Dedifferentiated amniotic fluid mesenchymal stem cell (primary cell): ENCODE data around the gene TOGARAM2.
A peak's percentile ranks its signal among the peaks of the same experiment; 100 is the strongest.

Source experiments
- DNase-seq: peaks from one replicate; pipeline ENCODE4 v3.0.0-alpha.2; 2016; ENCODE audit errors: extremely low spot score

TOGARAM2 gene

DNA sequence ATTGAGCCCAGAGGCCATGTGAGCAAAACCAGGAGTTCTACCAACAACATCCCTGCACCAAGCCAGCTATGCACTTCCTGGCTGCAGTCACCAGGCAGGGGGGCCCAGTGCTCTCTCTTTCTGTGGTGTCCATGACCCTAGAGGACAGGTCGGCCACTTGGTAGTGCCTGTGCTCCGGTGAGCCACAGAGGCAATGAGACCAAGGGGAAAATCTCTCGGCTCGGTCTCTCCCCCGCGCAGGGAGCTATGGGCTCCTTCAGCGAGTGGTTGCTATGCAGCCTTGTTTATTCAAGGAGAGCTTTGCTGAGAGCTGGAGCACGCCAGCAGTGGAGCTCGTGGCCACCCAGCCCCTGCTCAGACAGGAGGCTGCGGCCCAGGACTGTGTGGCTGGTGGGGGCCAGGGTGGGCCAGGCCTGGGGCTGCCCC lies at the start of gene TOGARAM2:
TSS of gene TOGARAM2 (plus strand) at position 283 of the 426 bp plus-strand sequence. CDS start 13,537 bp downstream, outside the sequence.
- DNase-seq = no peak

DNA sequence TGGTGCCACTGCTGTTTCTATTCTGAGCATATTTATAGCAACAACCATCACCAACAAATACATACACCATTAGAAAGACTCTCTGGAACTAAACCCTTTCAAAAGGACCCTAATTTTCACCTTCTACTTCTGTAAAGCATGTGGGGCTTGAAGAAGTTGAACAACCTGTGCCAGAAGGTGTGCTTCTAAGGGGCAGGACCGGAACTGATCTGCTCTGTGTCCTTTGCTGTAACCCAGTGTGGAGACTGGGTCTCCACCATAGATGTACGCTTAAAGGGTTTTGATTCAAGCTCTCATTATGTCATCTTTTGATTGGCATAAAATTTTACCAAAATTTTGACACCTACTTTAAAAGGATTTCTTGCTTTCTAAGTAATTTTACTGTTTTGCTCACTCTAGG lies 46.3 kb upstream of the TOGARAM2 start:
- DNase-seq = no peak

DNA sequence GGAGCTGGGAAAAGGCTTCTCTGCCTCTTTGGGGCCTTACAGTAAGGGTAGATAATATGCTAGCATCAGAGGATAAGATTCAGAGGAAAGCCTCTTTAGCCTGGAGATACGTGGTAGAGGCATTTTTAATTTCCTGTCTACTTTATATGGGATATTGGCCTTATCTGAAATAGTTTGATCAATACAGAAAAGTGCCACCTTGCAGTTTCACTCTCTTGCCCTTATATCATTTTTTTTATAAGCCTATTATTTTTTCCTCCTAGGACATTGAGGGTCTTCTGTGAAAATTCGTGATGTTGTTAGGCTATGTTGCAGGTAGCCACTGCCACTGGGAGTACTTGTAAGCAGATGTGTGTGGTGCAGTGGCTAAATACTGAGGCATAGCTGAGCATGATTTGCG lies 40.1 kb upstream of the TOGARAM2 start:
- DNase-seq = no peak

DNA sequence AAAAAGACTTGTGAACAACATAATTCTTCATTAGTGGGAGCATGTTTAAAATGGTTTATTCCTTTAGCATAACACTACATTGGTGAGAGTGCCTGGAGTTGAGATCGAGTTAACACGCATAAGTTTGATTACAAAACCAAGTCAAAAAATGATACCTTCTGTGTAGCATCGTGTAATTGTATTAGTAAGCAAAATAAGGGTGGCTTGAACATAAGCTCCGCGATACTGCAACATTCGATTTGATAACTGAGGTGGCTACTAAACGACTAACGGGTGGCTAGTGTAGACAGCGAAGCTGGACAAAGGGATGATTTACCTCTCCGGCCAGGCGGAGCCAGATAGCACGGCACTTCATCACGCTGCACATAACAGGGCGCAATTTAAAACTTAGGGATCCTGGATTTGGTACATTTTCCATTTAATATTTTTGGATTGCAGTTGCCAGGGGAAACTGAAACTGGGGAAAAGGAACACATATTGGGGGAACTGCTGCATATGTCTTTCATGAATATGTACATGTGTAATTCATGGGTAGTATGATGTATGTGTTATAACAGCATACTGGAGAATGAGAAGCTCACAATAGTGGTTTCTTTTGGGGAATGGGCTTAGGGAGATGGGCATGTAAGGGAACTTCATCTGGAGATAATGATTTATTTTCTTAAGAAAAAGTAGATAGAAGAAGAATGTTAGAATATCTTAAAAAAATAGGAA lies 36.4 kb upstream of the TOGARAM2 start:
- no peak for DNase-seq

DNA sequence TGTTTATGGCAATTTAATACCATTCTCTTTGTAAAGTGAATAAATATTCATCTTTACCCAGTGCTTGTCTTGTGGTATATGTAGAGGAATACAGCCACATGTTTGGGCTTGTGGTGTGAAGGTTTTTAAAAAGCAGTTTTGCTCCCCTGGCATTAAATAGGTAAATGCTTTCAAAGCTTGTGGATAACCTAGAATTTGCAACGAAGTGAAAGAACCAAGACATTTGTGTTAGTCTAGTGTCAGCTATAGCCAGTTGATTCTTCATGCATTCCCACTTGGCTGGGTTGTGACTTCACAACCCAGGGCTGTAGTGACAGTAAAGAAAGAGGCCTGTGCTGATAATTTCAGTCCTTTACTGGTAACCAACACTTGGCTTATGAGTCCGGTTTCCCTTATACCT lies 32.9 kb upstream of the TOGARAM2 start:
- DNase-seq = no peak

DNA sequence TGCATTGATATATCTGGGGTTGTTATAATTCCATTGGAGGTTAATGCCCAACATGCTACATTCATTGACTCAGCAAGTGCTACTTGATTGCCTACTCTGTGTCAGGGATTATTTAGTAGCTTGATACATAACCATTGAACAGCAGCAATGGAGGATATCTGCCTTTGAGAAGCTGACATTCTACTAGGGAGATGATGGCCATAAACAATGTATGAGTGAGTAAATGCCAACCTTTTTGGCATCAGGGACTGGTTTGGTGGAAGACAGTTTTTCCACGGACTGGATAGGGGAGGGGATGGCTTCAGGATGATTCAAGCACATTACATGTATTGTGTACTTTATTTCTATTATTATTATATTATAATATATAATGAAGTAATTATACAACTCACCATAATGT lies 31.9 kb upstream of the TOGARAM2 start:
- no peak for DNase-seq

DNA sequence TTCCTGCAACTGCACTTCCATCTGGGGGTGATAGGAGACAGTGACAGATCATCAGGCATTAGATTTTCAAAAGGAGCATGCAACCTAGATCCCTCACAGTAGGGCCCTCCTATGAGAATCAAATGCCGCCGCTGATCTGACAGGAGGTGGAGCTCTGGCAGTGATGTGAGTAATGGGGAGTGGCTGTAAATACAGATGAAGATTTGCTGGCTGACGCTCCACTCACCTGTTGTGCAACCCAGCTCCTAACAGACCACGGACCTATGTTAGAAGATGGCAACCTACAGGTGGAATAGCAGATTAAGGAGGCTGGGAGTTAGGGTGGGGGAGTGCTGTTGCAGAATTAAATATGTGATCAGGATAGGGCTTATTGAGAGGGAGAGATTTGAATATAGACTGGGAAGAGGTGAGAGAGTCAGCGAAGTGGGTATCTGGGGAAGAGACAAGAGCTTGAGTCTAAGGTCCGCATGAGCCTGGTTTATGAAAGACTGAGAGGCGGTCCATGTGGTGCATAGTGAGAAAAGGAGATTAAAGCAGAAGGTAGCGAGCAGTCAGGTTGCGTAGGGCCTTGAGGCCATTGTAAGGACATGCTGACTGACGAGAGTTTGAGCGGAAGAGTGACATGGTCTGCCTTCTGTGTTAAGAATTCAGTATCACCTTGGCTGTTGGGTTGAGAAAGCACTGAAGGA lies 31.3 kb upstream of the TOGARAM2 start:
- DNase-seq = no peak

DNA sequence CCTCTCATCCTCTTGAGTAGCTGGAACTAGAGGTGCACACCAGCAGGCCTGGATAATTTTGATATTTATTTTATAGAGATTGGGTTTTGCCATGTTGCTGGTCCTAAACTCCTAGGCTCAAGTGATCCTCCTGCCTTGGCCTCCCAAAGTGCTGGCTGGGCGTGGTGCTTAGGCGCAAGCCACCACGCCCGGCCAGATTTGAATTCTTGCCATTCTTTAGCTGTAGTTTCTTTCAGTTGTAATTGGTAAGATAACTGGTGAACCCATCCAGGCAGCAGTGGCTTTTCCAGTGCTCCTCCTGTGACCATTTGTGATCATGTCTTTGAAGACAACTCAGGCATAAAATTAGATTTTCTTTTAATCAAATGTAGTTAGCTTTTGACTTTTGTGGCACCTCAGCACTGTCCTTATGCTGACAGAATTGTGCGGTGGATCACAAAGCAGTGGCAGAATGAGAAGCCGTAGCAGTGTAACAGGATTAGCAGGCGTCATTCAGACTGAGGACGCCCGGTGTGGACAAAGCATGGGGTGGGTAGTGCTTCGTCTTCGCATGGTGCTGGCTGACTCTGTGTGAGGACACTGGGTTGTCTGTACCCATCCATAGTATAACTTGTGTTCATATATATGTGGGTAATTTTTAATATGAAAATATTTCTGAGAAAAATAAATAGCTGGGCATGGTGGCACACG lies 30.0 kb upstream of the TOGARAM2 start:
- DNase-seq = no peak

DNA sequence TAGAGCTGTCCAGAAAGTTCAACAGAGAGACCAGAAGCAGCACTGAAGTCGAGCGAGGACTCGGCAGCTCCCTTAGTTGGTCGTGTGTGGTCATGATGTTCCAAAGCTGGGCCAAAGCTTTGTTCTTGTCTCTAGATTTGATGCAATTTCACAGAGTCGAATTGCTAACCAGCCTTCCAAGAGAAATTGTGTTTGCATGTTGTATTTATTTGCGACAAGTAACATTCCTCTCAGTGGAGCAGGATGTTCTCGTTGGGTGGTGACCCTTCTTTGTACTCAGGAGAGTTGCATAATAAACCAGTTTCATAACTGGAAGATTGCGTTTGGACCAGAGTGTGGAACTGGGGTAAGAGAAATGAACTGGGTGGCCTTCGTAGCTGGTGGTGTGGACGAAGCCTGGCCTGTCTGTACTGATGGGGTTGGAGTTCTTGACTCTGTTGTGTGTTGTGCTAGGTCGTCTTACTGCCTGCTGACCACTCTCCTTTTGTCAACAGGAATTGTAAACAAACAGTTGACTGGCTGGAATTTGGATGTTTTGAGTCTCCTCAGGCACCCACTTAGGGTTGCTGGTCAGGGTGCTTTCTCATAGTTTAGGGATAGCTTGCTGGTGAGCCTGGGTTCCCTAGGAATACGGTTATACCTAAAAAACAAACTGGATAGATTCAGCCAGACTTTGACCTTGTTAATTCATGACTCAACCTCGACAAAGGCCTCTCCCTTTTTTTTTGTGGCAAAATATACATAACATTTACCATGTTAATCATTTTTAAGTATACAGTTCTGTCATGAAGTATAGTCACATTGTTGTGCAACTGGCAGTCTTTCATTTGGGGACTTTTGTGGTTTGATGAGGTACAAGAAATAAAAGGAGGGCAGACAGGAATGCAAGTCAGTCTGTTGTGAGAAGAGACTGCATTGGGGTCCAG lies 28.9 kb upstream of the TOGARAM2 start:
- DNase-seq = no peak

DNA sequence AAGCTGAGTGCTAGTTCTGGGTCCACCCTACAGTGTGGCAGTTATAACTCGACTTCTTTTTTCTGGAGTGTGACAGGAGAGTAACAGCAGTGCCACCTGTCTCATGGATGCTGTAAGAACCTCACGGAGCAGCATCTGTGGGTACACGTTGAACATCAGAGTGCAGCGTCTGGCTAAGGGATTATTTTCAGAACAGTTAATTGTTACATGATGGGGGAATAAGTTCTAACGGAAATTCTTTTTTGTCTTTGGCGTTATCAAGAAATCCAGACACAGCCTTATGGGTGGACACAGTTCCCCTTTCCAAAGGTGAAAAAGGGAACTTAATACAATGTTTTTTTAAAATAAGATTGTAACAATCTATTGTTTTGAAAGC lies 28.3 kb upstream of the TOGARAM2 start:
- DNase-seq = no peak

DNA sequence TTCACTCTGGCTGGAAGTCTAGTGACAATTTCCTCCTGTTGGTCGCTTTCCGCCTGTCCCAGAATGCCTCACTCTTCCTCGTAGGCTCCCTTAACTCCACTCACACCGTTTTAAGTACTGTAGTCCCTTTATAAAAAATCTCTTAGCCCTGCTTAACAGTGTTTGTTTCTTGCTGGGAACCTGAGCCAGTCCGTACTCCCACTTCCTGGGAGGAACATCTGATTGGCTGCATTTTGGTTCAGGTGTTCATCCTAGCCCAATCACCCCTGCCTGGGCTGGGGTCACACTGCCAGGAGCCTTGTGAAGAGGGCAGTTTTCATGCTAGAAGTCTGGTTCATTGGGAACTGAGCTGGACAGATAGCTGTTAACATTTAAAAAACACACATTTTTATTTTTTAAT lies 25.6 kb upstream of the TOGARAM2 start:
- DNase-seq = no peak

DNA sequence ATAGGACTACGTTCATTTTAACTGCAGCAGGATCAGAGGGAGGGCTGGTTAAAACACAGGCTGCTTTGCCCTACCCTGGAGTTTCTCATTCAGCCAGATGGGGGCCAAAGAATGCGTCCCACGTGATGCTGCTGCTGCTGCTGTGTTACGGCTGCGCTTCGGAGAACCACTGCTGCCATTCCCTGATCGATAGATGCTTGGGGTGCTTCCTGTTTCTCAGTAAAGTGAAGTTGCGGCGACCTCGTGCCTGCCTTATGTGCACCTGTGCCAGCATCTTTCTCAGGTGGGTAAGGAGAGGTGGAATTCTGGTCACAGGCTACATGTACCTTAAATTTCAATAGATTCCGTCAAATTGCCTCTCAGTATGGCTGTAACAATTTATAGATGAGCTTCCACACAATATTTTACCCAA lies 24.7 kb upstream of the TOGARAM2 start:
- DNase-seq = no peak

DNA sequence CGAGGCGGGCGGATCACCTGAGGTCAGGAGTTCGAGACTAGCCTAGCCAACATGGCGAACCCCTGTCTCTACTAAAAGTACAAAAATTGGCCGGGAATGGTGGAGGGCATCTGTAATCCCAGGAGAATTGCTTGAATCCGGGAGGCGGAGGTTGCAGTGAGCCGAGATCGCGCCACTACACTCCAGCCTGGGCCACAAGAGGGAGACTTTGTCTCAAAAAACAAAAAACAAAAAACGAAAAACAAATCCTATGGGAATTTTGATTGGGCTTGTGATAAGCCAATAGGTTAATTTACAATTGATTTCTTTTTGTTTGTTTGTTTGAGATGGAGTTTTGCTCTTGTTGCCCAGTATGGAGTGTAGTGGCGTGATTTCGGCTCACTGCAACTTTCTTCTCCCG lies 24.2 kb upstream of the TOGARAM2 start:
- DNase-seq = no peak

DNA sequence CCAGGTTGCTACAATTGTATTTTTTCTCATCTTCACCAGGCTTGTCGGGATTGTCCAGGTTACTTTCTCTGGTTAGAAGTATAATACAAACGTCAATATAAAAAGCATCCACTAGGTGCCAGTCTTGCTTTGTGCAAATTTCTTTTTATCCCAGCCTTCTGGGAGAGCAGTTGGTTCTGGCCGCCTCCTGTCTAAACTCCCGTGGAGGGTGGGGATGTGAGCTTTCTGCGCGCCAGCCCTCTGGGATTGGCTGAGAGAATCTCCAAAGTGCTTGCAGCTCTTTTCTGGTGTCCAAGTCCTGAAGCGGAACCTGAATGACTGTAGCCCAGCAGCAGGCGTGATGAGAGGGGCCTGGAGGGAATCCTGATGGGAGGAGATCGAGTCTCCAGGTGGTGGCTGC lies 22.4 kb upstream of the TOGARAM2 start:
- DNase-seq = peak; percentile 89

DNA sequence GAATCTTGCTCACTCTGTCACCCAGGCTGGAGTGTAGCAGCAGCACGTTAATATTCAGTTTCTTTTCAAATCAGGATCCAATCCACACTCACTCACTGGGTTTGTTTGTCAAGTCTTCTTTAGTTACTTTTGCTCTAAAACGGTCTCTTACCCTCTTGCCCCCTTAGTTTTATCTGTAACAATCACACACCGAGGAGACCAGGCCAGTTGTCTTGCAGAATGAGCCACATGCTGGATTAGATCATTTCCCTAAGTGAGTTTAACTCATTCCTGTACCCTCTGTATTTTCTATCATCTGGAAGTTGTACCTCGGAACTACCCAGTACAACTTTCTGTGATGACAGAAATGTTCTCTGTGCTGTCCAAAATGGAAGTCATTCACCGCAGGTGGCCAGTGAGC lies 20.7 kb upstream of the TOGARAM2 start:
- no peak for DNase-seq

DNA sequence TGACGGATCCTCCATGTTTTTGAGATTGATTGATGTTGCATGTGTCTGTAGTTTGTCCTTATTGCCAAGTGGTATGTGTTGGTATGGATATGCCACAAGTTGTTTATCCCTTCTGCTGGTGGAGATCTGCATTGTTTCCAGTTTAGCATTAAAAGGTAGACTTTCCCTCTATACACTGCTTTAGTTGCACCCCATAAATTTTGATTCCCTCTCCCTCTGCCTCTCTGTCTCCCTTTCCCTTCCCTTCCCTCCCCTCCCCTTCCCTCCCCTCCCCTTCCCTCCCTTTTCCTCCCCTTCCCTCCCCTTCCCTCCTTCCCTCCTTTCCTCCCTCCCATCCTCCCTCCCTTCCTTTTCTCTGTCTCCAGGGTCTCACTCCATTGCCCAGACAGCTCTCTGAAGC lies 18.6 kb upstream of the TOGARAM2 start:
- no peak for DNase-seq

DNA sequence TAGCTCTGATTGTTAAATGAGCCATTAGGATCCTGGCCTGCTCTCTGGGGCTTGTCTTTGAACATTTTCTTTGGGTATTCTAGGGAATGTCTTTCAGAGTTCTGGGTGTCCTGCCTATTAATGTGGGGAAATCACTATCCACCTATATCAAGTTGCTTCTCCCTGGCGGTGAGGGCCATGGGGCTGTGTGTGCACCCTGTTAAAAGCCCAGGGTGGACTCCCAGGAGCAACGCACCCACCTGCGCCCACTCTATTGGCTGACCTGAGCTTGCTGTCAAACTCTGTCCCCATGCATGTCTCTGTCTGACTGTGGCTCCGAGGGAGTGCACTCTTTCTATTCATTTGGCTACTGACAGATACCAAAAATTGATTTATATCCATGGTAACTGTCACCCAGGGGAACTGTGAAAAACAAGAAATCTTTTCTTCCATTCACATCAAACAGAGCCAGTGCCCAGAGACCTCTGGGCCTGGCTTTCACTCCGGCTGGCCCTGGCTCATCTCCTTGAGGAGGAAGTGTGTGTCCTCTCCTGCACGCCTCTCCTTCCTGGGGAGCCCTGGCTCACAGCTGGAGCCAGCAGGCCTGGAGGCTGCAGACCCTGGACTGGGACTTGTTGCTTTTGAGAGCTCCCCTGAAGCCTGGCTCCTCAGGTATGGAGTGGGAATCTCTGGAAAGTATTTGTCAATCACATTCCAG lies 10.5 kb upstream of the TOGARAM2 start:
- DNase-seq = no peak

DNA sequence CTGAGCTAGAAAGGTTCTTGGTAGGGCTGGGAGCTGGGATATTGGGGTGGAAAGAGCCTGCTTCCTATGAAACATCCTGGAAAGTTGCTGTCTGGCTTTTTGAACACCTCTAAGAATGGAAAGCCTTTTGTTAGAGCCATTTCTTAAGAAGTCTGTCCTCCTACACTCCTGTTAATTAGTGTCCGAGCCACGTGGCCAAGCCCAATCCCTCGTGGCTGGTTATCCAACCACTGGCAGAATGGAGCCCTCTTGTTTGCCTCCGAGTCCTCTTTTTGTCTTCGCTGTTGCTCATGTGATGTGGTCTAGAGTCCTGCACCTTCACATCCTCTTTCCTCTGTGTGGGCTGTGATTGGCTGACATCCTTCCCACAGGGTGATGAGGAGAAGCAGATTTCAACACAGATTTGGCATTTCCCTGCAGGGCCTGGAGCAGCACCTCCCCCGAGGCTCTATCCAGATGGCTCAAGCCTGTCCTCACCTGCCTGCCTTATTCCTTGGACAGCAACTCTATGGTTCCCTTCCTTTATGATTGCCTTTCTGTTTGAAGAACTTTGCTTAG lies 8.2 kb upstream of the TOGARAM2 start:
- no peak for DNase-seq

DNA sequence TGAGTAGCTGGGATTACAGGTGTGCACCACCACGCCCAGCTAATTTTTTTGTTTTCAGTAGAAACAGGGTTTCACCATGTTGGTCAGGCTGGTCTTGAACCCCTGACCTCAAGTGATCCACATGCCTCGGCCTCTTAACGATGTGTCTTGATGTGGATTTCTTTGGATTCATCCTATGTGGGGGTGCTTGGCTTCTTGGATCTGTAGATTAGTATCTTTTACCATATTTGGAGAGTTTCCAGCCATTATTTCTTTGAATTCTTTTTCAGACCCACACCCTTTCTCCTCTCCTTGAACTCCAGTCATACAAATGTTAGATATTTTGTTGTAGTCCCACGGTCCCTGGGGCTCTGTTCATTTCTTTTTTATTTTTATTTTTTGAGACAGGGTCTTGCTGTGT lies 6.8 kb upstream of the TOGARAM2 start:
- no peak for DNase-seq

DNA sequence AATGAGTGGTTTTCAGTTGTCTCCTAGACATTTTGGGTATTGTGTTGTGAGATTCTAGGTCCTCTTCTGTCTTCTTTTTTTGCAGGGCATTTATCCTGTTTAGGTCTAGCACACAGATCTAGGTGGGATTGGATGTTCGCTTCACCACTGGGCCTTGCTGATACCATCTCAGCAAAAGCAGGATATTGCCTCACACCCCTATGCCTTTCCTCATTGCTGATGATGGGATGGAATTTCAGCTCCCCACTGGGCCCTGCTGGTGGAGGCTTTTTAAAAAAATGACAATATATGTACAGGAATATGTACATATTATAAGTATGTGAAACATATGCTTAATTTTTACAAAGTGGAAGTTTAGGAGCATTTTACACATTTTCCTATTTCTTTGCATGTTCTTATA lies 5.4 kb upstream of the TOGARAM2 start:
- no peak for DNase-seq

DNA sequence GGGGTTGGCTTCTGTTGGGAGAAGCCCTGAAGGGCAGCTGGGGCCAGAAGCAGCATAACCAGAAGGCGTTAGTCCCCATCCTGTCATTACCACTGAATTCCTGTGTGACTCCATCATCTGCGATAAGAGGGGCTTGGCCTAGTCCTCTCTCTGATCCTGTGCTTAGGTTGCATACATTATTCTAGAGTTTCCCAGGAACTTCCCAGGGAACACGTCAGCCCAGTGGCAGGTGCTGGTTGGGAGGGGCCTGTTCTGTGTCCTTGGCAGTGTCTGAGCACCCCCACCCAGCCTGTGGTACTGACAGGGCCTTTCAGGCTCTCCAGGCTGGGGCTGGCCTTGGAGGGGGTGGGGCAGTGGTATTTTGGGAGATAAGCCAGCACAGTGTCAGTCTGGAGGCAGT lies 4.5 kb upstream of the TOGARAM2 start:
- DNase-seq = no peak
